Kidney epithelial cell (primary cell): ENCODE results near the gene FLRT2. TPM values are rescaled to one million over a fixed set of nuclear protein-coding genes. Genes with fewer than 3 reads are reported as not detected.

ENCODE experiments used
- DNase-seq: peaks from one replicate; pipeline ENCODE4 v3.0.0-alpha.2; 2010; ENCODE audit warnings: low read depth
- H3K27me3 ChIP-seq: 2 replicates; pipeline ENCODE4 v1.6.0; 2011; ENCODE audit warnings: low read length; ENCODE audit not compliant: control insufficient read depth, insufficient read depth
- H3K36me3 ChIP-seq: 2 replicates; pipeline ENCODE4 v1.5.1; 2011; ENCODE audit warnings: low read length; ENCODE audit not compliant: control insufficient read depth, insufficient read depth
- H3K4me3 ChIP-seq: 2 replicates; pipeline ENCODE4 v1.5.1; 2011; ENCODE audit warnings: low read depth, mild to moderate bottlenecking, control low read depth, low read length
- CTCF ChIP-seq: IDR thresholded peaks from 2 replicates; pipeline ENCODE4 v1.5.1; 2011; ENCODE audit warnings: mild to moderate bottlenecking, moderate library complexity, low read length, control low read depth, inconsistent platforms; ENCODE audit not compliant: insufficient read depth, poor library complexity, severe bottlenecking
- total RNA-seq: library from RNA; depleted of rRNA; stranded (reverse); fragments of >200 nt; gene quantifications from 2 replicates; pipeline ENCODE4 v1.2.3, GENCODE V29; 2015

Gene FLRT2
- total RNA-seq, 1 donor from 2014 or later, result 8.1 TPM

- DNase-seq, result peak; percentile 55
- Histone ChIP-seq H3K36me3 (no peaks in the 10 kb centered on the region), H3K27me3 (no peaks in the 10 kb centered on the region), H3K4me3 (no peak overlapping the region)
- TF ChIP-seq CTCF, result no peak
These were observed 42.9 kb downstream of the FLRT2 start for GRCh38 chr14:85572845-85573244.

GRCh38 chr14:85573406-85573805, 43.5 kb downstream of the FLRT2 start:
- Histone ChIP-seq H3K27me3 (no peaks in the 10 kb centered on the region), H3K36me3 (no peaks in the 10 kb centered on the region), H3K4me3 (no peak overlapping the region)
- no peak for DNase-seq
- TF ChIP-seq CTCF, result no peak

GRCh38 chr14:85574853-85575616, 45.1 kb downstream of the FLRT2 start:
- Histone ChIP-seq H3K27me3 (no peaks in the 10 kb centered on the region), H3K36me3 (no peaks in the 10 kb centered on the region), H3K4me3 (no peak overlapping the region)
- no peak for DNase-seq
- TF ChIP-seq CTCF, result no peak

- H3K4me3 ChIP-seq, result no peak overlapping the region
- no peaks in the 10 kb centered on the region for H3K27me3 ChIP-seq
- TF ChIP-seq CTCF, result no peak
- H3K36me3 ChIP-seq, result no peaks in the 10 kb centered on the region
- no peak for DNase-seq
These were observed 45.6 kb downstream of the FLRT2 start for GRCh38 chr14:85575617-85575898.

- Histone ChIP-seq H3K36me3 (no peaks in the 10 kb centered on the region), H3K4me3 (no peak overlapping the region), H3K27me3 (no peaks in the 10 kb centered on the region)
- TF ChIP-seq CTCF, result no peak
- no peak for DNase-seq
These were observed 46.3 kb downstream of the FLRT2 start for GRCh38 chr14:85576218-85576617.
